Islet precursor cell (in vitro differentiated cells): ENCODE results near the gene EXOSC3.
A peak's percentile ranks its signal among the peaks of the same experiment; 100 is the strongest.
"Not testable (repeated sequence)": the region's sequence is repeated elsewhere in the genome, so short reads cannot be mapped to it uniquely, and the experiment has no call there.

Source experiments
- DNase-seq: peaks from one replicate; pipeline ENCODE4 v3.0.0-alpha.2; 2018

Gene EXOSC3

GRCh38 chr9:37775216-37775919 is 9.5 kb downstream of the EXOSC3 start:
- DNase-seq: no peak

DNA sequence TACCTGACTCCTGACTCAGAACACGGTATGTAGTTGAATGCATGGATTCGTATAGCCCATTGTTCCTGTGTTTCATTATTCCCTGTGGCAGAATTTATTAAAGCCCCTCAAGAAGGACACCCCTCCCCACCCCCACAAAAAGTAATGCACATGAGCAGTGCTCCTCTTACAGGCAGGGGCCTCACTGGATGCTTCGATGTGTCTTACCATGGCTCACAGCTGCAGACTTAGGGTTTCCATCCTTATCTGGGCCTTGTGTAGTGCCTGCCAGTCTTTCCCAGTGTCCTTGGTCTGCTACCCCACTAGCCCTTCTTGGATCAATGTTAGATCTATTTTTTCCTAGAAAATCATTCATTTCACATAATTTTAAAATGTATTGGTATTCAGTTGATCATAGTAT is 14.9 kb downstream of the EXOSC3 start:
- no peak for DNase-seq

DNA sequence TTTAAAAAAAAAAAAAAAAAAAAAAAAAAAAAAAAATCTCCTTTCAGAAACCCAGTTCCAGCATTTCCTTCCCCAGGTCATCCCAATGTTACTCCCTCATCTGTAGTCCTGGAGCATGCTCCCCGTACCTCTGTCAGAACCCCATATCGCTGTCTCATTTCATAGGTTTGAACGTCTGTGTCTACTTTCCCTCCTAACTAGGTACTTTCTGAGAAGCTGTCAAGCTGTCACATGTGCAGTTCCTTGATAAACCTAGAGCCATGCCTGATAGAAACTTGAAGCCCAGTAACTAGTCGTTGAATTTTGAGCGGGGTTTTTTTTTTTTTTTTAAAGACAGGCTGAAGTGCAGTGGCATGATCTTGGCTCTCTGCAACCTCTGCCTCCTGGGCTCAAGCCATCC is 15.6 kb downstream of the EXOSC3 start:
- no peak for DNase-seq

DNA sequence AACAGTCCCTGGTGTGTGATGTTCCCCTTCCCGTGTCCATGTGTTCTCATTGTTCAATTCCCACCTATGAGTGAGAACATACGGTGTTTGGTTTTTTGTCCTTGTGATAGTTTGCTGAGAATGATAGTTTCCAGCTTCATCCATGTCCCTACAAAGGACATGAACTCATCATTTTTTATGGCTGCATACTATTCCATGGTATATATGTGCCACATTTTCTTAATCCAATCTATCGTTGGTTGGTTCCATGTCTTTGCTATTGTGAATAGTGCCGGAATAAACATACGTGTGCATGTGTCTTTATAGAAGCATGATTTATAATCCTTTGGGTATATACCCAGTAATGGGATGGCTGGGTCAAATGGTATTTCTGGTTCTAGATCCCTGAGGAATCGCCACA is 19.6 kb downstream of the EXOSC3 start:
- DNase-seq: not testable (repeated sequence)

GRCh38 chr9:37761511-37761910 is 23.4 kb downstream of the EXOSC3 start:
- no peak for DNase-seq

GRCh38 chr9:37760416-37761161 is 24.3 kb downstream of the EXOSC3 start:
- DNase-seq: no peak

GRCh38 chr9:37758747-37759146 is 26.1 kb downstream of the EXOSC3 start:
- DNase-seq: no peak

DNA sequence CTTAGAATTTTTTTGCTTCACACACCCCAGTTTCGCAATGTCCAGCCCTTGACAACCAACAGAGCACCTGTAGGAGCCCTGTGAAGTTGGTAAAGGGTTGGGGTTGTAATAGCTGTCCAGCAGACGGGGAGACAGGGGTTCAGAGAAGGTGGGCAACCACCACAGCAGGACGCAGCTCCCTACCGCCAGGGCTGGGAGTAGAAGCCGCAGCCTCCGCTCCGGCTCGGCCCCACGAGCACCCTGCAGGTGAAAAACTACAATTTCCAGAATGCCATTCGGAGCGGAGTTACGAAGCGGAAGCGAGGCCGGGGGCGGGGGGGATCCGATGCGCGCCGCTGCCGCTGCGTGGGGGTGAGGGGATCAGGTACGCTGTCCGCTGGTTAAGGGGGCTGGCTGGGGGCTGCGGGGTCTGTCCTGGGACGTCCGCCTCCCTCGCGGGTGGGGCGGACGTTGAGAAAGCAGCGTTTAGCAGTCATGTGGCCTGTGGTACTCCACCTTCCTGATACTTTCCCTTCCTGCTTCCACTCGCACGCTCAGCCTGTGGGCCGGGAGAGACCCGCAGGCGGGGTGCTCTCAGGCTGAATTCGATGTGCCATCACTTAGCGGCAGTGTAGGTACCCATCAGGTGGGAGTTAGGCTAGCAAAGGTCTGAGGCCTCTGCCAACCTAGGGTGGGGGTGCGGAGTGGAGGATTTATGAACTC is 31.2 kb downstream of the EXOSC3 start, which contains the start of gene TRMT10B:
TRMT10B (plus strand) TSS at position 317 of the 702 bp plus-strand sequence. CDS start 8,127 bp downstream, outside the sequence.
- peak; percentile 87 for DNase-seq

GRCh38 chr9:37752642-37753488 is 32.0 kb downstream of the EXOSC3 start:
- DNase-seq: no peak

GRCh38 chr9:37752112-37752511 is 32.8 kb downstream of the EXOSC3 start:
- not testable (repeated sequence) for DNase-seq

- DNase-seq: not testable (repeated sequence)
Measured at GRCh38 chr9:37751704-37752103, 33.2 kb downstream of the EXOSC3 start.

- no peak for DNase-seq
Measured at GRCh38 chr9:37751186-37751585, 33.7 kb downstream of the EXOSC3 start.

GRCh38 chr9:37749129-37749528 is 35.7 kb downstream of the EXOSC3 start:
- no peak for DNase-seq

GRCh38 chr9:37747271-37747753 is 37.6 kb downstream of the EXOSC3 start:
- DNase-seq: peak; percentile 83

DNA sequence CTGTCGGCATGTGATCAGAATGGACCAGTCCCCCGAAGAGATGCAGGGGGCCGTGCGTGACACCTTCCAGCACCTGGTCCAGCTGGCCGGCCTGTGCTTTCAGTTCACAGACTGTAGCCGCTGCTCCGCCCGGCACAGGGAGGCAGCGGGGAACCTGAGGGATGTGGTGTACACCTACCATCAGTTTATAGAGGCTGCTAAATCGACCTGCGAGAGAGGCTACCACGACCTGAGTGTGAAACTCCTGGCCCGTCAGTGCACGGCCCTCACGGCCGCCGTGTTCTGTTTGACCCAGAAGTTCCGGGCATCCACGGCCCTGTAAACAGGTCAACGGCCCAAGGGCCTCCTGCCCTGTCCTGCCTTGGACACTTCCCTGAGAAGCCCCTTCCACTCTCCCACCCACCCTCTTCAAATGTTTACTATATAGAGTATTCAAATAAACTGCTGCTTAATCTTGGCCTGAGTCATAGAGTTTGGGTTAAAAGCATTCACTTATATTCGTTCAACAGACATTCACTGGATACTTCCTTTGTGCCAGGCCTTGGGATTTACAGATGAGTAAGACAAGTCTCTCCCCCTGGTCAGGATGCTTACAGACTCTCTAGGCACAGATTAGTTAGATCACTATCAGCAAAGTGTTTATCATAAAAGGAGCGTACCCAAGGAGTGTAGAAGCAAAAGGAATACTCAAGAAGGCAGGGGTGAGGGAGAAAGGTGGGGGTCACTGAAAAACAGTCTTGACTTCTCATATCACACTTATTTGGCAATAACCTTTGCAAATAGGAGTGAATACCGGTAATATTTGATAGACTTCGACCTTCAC is 38.2 kb downstream of the EXOSC3 start:
- peak; percentile 60 for DNase-seq

DNA sequence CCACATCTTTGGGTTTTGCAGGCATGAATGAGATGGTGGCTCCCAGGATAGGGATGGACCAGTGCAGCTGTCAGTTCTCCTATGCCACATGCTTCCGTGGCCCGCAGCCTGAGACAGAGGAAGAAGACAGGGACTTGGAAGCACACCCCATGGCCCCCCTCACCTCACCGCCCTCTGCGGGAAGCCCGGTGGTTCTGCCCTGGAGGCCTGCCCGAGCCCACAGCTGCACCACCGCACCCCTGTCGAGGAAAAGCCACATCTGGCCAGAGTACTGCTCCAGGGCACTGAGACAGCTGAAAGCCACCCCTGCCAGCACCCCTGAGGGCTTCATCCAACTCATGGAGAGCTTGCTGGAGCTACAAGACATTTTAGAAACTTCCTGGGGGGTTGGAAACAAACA is 38.9 kb downstream of the EXOSC3 start:
- no peak for DNase-seq

GRCh38 chr9:37740631-37741328 is 44.1 kb downstream of the EXOSC3 start:
- DNase-seq: no peak

DNA sequence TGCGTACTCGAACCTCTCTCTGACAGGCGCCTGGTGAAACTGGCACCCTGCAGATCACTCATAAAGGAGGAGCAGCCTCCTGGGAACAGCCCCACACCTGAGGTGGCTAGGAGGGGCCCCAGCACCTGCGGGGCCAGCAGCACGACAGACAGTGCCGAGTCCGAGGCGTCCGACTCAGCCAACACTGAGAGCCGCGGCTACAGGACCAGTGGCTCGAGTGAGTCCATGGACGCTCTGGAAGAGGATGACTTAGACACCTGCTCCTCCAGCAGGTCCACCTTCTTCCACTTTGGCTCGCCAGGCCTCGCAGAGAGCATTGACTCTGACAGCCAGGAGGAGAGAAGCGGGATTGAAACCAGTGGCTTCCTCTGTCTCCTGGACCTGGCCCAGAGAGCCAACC is 44.7 kb downstream of the EXOSC3 start:
- no peak for DNase-seq

- DNase-seq: no peak
Measured at GRCh38 chr9:37739222-37739621, 45.6 kb downstream of the EXOSC3 start.

GRCh38 chr9:37732952-37733351 is 51.9 kb downstream of the EXOSC3 start:
- DNase-seq: no peak
